SU-DHL-6 (cell line): Measurements from ENCODE around the gene PLEK.

Experiments used
- H2AFZ ChIP-seq: fragments of 200-600 bp; sonication (generic); 2 replicates; pipeline ENCODE4 v1.6.1; 2014; ENCODE audit warnings: low read depth, mild to moderate bottlenecking, moderate library complexity, mixed read lengths, antibody characterized with exemption, low read length; ENCODE audit not compliant: severe bottlenecking
- H3F3A ChIP-seq: fragments of 200-600 bp; shearing (Covaris generic); 2 replicates; pipeline ENCODE4 v1.6.0; 2016; ENCODE audit warnings: antibody characterized with exemption, mild to moderate bottlenecking; ENCODE audit not compliant: insufficient read depth
- H3K27ac ChIP-seq: fragments of 200-600 bp; sonication (generic); 2 replicates; pipeline ENCODE4 v1.5.1; 2016; ENCODE audit warnings: low read depth, mild to moderate bottlenecking, low read length, moderate library complexity, mixed read lengths
- H3K27me3 ChIP-seq: fragments of 200-600 bp; sonication (generic), shearing (Covaris generic); 2 replicates; pipeline ENCODE4 v1.6.0; 2014; ENCODE audit warnings: mild to moderate bottlenecking, low read length
- H3K36me3 ChIP-seq: fragments of 200-600 bp; sonication (generic); 2 replicates; pipeline ENCODE4 v1.6.1; 2014; ENCODE audit warnings: mild to moderate bottlenecking, low read length, mixed read lengths
- H3K4me2 ChIP-seq: fragments of 300-600, 200-600 bp; shearing (Covaris generic), sonication (generic); 2 replicates; pipeline ENCODE4 v1.6.0; 2014; ENCODE audit warnings: low read length, low read depth, mild to moderate bottlenecking; ENCODE audit not compliant: poor library complexity, severe bottlenecking
- H3K4me3 ChIP-seq: fragments of 200-600 bp; sonication (generic); 2 replicates; pipeline ENCODE4 v1.5.1; 2014; ENCODE audit warnings: antibody characterized with exemption, low read length, mild to moderate bottlenecking, mixed read lengths; ENCODE audit not compliant: insufficient read depth, poor library complexity, severe bottlenecking
- H3K79me2 ChIP-seq: fragments of 200-600 bp; sonication (generic); 2 replicates; pipeline ENCODE4 v1.6.1; 2014; ENCODE audit warnings: mild to moderate bottlenecking, low read length, moderate library complexity; ENCODE audit not compliant: insufficient read depth
- H3K9ac ChIP-seq: fragments of 200-600 bp; sonication (generic); 2 replicates; pipeline ENCODE4 v1.7.0; 2014; ENCODE audit warnings: mild to moderate bottlenecking, low read length
- H3K9me2 ChIP-seq: fragments of 200-600 bp; sonication (generic); replicated peaks from 2 replicates; pipeline ENCODE4 v1.6.1; 2014; ENCODE audit warnings: low read length; ENCODE audit not compliant: insufficient read depth
- H3K9me3 ChIP-seq: fragments of 200-600 bp; sonication (generic); 2 replicates; pipeline ENCODE4 v1.6.1; 2014; ENCODE audit warnings: low read length, mixed read lengths; ENCODE audit not compliant: insufficient read depth
- H4K20me1 ChIP-seq: fragments of 200-600 bp; sonication (generic); 2 replicates; pipeline ENCODE4 v1.6.1; 2014; ENCODE audit warnings: low read depth, mild to moderate bottlenecking, antibody characterized with exemption, low read length, moderate library complexity, mixed read lengths
- EZH2phosphoT487 ChIP-seq: fragments of 200-600 bp; sonication (generic), shearing (Covaris generic); conservative IDR thresholded peaks from 2 replicates; pipeline ENCODE4 v1.6.1; 2018; ENCODE audit warnings: mild to moderate bottlenecking, antibody characterized with exemption, low read length, moderate library complexity, mixed read lengths
- TF ChIP-seq, protein P1 (sequence below): fragments of 200-600 bp; sonication (generic); IDR thresholded peaks from one replicate; pipeline ENCODE4 v1.5.1; 2017; ENCODE audit warnings: antibody characterized with exemption, mild to moderate bottlenecking, low read length, moderate library complexity; ENCODE audit not compliant: insufficient read depth, poor library complexity, severe bottlenecking

The PLEK gene

DNA sequence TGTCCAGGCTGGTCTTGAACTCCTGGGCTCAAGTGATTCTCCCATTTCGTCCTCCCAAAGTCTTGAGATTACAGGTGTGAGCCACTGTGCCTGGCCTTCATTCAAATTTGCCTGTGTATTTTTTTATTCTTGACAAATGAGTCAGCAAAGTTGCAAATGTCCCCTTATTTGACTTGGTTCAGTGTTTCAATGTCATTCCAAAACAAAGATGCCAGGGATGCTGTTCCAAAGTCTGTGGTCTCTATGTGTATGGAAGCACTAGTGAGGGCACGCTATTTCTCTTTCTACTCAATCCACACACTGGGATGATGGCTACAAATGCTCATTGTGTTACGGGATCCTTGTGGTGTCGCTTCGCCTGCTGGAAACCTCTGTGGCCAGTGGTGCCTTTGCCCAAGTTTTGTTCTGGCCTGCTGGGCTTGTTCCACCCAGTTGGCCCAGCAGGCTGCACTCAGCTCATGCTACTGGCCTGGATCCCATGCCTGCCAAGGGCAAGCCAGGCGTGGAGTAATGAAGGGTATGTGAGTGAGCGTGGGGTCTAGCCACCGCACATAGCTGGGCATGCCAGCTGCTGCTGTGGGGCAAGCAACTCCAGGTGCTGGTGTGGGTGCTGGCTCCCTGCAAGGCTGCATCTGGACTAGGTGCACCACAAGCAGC is 66.4 kb downstream of the PLEK start:
- Histone ChIP-seq H3F3A (peaks cover 26% of the 10 kb centered on the region), H3K27ac (no peak overlapping the region), H3K79me2 (no peaks in the 10 kb centered on the region), H3K9me2 (no peaks in the 10 kb centered on the region), H3K9me3 (no peaks in the 10 kb centered on the region), H3K9ac (no peak overlapping the region), H3K36me3 (no peaks in the 10 kb centered on the region), H4K20me1 (no peaks in the 10 kb centered on the region), H2AFZ (no peak overlapping the region), H3K27me3 (no peaks in the 10 kb centered on the region), H3K4me2 (no peak overlapping the region), H3K4me3 (no peak overlapping the region)
- no peak for TF ChIP-seq EZH2phosphoT487
- TF ChIP-seq, protein P1, sequence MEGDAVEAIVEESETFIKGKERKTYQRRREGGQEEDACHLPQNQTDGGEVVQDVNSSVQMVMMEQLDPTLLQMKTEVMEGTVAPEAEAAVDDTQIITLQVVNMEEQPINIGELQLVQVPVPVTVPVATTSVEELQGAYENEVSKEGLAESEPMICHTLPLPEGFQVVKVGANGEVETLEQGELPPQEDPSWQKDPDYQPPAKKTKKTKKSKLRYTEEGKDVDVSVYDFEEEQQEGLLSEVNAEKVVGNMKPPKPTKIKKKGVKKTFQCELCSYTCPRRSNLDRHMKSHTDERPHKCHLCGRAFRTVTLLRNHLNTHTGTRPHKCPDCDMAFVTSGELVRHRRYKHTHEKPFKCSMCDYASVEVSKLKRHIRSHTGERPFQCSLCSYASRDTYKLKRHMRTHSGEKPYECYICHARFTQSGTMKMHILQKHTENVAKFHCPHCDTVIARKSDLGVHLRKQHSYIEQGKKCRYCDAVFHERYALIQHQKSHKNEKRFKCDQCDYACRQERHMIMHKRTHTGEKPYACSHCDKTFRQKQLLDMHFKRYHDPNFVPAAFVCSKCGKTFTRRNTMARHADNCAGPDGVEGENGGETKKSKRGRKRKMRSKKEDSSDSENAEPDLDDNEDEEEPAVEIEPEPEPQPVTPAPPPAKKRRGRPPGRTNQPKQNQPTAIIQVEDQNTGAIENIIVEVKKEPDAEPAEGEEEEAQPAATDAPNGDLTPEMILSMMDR: no peak

DNA sequence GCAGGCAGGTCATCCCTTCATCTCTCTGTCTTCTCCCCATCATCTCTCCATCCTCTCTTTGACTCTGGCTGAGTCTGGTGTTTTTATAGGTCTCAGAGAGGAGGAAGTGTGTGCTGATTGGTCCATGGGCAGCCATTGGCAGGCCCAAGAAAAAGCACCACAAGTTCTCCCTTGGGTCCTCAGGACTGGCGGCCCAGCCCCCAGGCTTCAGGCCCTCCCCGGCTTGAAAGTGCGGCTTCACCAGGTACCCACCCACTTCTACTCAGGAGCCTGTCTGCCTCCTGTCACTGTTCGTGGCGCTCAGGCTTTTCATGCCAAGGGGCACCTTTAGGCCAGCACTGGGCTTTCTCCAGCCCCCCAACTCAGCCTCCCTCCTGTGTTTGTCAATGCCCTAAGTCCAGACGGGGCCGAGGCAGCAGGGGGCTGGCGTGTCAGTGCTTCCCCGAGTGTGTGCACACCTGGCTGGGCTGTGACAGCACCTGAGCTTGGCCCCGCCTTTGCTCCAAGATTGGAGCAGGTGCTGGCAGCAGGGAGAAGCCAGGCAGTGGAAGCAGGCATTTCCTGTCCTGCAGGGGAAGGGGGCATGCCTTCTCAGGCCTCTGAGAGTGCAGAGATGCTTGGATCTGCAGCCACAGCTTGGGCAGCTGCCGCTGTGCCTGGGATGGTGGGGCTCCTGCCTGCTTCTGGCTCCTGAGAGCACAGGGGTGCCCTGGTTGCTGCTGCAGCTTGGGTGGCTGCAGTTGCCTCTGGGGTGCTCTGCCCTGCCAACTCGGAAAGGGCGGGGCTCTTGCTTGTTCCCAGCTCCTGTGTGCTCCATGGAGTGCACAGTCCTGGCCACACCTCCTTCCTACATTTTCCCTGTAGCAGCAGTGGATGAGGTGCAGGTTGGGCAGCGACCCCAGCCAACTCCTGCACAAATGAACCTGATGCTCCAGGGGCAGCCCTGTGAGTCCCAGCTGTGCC is 67.9 kb downstream of the PLEK start:
- no peak overlapping the region for H3K9ac ChIP-seq
- no peak overlapping the region for H3K4me2 ChIP-seq
- H3K36me3 ChIP-seq: no peaks in the 10 kb centered on the region
- no peaks in the 10 kb centered on the region for H3K79me2 ChIP-seq
- no peaks in the 10 kb centered on the region for H4K20me1 ChIP-seq
- no peaks in the 10 kb centered on the region for H3K9me3 ChIP-seq
- H3F3A ChIP-seq: peaks cover 11% of the 10 kb centered on the region; the same call in 1 of the 2 replicates
- no peaks in the 10 kb centered on the region for H3K27me3 ChIP-seq
- no peak overlapping the region for H3K4me3 ChIP-seq
- H2AFZ ChIP-seq: no peak overlapping the region
- no peak overlapping the region for H3K27ac ChIP-seq
- no peaks in the 10 kb centered on the region for H3K9me2 ChIP-seq
- TF ChIP-seq EZH2phosphoT487: no peak
- TF ChIP-seq, protein P1: no peak

DNA sequence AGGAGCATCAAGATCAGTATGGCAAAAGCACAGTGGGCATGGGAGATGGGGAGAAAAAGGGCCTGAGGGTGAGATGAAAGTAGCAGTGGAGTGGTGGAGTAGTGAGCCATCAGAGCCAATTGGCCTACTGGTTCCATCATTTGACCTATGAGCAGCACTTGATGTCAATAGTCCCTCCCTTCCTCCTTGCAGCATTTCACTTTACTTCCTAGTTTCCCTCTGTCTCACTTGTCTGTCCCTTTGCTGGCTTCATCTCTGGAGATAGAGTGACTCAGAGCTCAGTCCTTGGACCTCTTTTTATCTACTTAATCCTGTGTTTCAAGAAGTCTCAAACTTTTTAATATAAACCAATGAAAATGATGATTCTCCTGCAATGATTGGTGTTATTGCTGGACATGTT is 69.9 kb downstream of the PLEK start:
- TF ChIP-seq, protein P1: no peak
- no peak for TF ChIP-seq EZH2phosphoT487
- Histone ChIP-seq H3K9ac (no peak overlapping the region), H3K79me2 (no peaks in the 10 kb centered on the region), H3K4me3 (no peak overlapping the region), H2AFZ (no peak overlapping the region), H3K4me2 (no peak overlapping the region), H3K9me3 (no peaks in the 10 kb centered on the region), H3K36me3 (no peaks in the 10 kb centered on the region), H4K20me1 (no peaks in the 10 kb centered on the region), H3K27ac (no peak overlapping the region), H3K27me3 (no peaks in the 10 kb centered on the region), H3F3A (0 out of 2 replicates have a peak, but pooled peaks cover 8% of the 10 kb centered on the region), H3K9me2 (no peaks in the 10 kb centered on the region)
